A172 (cell line): Measurements from ENCODE around the gene RNF225. TPM values are rescaled to one million over a fixed set of nuclear protein-coding genes. Genes with fewer than 3 reads are reported as not detected.
"Not testable (repeated sequence)": the region's sequence is repeated elsewhere in the genome, so short reads cannot be mapped to it uniquely, and the experiment has no call there.

Experiments used
- DNase-seq: peaks from one replicate; pipeline ENCODE4 v3.0.0-alpha.2; 2015; ENCODE audit warnings: low spot score
- total RNA-seq: library from RNA; depleted of rRNA; stranded (reverse); fragments of >200 nt; shearing (Covaris generic); gene quantifications from 2 replicates; pipeline ENCODE4 v1.2.3, GENCODE V29; 2014

RNF225 gene
- total RNA-seq, 1 experiment from 2014 or later: not detected

DNA sequence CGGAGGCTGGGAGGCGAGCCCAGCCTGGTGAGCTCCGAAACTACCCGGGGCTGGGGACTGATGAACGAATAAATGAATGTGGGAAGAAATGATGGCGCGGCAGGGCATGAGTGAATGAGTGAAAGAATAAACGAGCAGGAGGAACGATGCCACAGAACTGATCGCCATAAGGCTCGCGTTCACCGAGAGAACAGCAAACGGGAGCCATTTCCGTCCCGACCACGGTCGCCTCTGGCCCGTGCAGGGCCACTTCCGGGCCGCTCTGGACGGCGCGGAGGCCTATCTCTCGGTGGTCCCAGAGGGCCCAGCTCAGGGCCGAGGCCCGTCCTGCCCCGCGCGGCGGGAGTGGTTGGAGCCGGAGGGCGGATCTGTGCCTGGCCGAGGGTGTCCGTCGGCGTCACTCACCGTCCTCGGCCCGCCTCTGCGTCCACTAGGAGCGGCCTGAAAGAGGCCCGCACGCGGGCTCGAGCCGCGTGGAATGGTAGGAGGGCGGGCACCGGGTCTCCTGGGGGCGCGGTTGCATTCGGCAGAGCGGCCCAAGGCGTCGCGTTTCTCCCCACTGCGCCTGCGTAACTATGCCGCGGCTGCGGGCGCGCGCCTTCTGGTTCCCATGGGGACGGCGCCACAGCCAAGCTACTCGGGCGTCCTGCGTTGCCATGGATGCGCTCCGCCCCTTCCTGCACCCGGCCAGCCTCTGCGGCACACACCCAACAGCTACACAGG lies 33.0 kb upstream of the RNF225 start, which contains the start of gene ZNF497:
Gene ZNF497, minus strand, starts transcription at position 480 of the 723 bp plus-strand sequence. CDS start 5,116 bp downstream, outside the sequence.
- DNase-seq: peak; percentile 95

- no peak for DNase-seq
Measured at GRCh38 chr19:58364146-58364545, 31.3 kb upstream of the RNF225 start.

GRCh38 chr19:58366585-58367430 lies 28.6 kb upstream of the RNF225 start:
- DNase-seq: no peak

GRCh38 chr19:58367698-58368454 lies 27.6 kb upstream of the RNF225 start:
- no peak for DNase-seq

GRCh38 chr19:58368561-58369360 lies 26.7 kb upstream of the RNF225 start:
- no peak for DNase-seq

GRCh38 chr19:58372311-58373133 lies 22.9 kb upstream of the RNF225 start:
- DNase-seq: no peak

- DNase-seq: no peak
Measured at GRCh38 chr19:58374200-58374599, 21.3 kb upstream of the RNF225 start.

GRCh38 chr19:58376724-58377123 lies 18.7 kb upstream of the RNF225 start:
- DNase-seq: not testable (repeated sequence)

DNA sequence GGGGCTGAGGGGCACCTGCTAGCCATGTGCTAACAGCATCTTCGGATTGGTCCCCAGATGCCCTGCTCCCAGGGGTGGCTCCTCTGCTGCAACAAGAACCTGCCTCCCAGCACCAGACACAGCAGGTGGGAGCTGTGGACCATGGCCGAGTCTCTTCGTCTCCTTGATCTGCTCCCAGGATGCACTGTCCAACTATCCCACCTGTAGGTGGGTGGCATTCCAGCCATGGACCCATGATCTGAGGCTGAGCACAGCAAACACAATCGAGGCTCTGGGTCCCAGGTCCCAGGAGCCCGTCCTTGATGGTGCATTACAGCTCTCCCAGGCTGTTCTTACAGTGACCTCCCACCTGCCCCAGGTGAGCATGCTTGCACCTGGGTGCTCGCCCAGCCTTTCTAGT lies 16.2 kb upstream of the RNF225 start:
- no peak for DNase-seq

DNA sequence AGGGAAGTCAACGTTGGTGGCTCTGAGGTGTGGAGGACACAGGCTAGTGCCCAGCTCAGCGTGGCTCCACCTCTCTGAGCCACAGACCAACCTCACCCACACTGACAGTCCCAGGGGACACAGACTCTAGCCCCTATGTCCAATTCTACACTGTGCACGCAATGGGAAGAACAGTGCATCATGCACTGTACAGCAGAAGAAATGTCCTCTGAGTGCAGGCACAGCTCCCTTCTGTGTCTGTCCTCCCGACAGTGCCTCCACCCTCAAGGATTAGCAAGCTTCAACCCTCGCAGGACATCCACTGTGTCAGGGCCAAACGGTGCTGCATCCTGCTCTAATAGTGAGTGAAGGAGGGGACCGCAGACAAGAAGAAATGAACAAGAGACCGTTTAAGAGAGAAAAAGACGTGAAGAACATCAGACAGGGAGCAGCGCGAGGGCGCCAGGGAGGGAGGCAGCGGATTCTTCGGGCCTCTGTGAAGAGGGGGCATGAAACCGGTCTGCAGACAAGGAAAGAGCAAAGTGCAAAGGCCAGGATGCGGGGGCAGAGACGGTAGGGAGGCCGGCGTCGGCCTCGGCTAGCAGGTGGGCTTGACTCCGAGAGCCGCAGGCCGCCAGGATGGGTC lies 15.3 kb upstream of the RNF225 start:
- DNase-seq: no peak

DNA sequence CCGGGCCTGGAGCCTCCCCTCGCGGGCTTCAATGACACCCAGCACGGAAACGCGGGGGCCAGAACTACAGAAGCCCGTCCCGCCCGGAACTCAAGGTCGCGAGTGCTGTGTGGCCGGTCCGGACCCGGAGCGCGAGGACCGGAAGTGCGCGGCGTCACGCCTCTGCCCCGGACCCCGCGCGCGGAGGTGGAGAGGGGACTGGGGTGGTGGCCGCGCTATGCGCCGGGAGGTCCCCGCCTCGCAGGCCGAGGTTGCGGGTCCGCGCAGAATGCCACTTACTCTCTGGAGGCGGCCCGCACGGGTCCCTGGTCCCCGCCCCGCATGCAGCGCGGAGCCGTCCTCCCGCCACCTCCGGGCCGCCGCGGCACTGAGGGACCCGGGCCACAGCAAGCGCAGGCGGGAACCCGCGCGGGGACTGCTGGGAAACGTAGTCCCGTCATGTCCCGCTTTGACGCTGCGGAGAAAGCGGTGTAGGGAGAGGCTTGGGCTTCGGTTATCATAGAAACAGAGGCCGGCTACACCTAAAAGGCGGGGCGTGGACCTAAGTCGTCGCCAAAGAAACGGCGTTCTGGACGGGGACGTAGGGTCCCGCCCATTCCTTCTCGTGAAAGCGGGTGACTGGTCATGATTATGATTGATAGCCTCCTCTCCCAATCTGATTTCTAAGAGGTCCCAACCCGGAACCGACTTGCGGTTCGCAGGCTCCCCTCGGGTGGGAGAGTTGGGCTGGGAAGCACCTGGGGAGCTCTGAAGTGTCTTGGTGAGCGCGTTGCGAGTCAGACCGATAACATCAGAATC lies 14.6 kb upstream of the RNF225 start, which contains the start of gene ZNF837:
Gene ZNF837, minus strand, starts transcription at position 369 of the 798 bp plus-strand sequence. CDS start 11,698 bp downstream, outside the sequence.
- DNase-seq: peak; percentile 100

- no peak for DNase-seq
Measured at GRCh38 chr19:58381460-58382212, 13.8 kb upstream of the RNF225 start.

DNA sequence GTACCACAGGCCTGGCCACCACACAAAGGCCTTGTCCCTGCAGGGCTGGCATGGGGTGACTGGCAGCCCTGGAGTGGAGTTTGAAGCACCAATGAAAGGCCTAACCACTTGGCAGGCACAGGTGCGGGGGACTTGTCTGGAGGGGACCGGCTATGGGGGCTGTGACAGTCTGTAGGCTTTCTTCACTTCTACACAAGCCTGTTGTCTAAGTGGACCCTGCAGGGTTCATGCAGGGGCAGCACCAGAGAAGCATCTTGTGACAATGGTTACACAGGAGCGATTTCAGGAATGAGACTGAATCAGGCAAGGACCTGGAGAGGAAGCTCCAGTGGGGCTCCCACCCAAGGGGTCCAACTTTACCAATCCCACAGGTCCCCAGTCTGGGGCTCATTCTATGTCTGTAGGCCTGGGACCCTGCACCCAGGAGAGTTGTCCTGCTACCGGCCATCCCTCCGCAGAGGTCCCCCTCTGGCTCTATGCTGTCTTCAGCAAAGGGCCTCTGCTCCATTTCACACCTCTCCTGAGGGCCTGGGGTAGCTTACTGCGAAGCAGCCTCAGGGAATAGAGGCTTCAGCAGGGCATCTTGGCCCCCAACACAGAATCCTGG lies 12.4 kb upstream of the RNF225 start:
- DNase-seq: no peak

DNA sequence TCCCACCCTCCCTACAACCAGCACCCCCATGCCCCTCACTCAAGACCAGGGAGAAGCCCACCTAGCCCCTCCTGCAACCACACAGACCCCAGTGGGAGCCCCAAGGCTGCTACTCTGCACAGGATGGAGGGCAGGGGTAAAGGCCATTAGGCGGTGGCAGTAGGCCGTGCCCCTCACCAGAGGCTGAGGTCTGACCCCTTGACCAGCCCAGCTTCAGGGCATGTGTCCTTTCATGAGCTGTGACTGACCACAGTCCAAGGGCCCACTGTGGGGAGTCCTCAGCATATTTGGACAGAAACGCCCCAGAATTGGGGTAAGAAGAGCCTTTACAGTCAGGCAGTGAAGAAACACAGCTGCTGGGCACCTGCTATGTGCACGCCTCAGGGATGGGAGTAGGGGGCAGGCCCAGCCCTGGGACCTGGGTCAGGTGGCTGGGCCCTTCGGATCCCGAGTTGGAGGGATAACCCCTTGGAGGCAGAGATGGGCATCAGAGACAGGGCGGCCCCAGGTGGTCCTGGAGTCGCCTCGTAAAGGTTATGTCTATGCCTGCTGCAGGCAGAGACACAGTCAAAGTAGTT lies 10.1 kb upstream of the RNF225 start:
- DNase-seq: no peak

DNA sequence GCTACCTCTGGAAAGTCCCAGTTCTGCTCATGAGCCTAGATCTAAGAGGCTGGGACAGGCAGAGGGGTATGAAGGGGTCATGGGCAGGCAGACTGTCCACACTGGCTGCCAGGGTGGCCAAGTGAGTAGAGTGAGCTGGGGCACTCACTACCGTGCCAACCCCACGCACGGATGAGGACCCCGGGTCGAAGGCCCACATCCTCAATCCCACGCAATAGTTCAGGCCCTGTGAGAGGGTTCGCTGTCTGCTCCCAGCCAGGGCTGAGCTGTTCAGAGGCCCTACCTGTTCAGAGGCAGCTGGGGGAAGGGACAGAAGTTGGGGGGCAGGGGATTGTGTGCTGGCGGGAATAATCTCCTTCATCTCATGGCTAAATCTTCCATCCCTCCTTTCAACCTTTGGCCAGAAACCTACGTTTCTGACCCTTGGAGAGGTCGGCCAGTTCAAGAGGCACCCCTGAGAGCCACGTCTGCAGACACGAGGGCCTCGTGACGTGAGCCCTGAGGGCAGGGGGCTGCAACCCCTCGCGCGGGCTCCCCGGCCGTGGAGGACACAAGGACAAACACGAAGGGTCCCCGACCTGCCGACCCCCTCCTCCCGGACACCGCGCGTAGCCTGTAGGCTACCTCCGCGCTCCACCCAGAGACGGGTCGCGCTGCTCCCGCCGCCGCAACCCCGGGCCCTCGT lies 9.4 kb upstream of the RNF225 start:
- DNase-seq: no peak

DNA sequence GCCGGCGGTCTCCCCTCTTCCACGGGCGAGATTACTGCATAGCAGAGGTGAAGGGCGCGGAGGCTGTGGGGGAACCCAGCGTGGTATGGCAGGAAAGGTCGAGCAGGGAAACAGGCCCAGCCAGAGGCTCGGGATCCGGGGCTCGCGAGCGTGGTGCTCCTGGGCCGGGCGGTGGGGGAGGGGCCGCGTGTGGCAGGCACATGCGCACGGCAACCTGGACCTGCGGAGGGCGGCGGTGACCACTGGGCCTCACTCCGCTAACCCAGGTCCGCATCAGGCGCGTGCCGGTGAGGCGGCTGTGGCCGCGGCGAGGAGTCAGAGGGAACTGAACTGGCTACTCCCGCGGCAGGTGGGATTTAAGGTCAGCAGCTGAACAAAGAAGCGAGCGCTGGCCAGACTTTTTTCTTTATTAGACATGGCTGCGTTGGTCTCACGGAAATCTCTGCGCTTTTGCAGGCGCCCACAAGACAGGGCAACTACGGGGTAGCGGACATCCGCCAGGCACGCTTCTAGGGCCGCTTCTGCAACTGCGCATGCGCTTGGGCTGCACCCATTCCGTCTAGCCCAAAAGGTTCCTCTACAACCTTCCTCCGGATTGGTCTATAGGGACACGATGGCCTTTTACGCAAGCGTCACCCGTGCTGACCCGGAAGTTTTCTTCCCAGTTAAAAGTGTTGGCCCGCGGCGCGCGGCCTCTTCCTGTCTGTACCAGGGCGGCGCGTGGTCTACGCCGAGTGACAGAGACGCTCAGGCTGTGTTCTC lies 8.7 kb upstream of the RNF225 start, which contains the start of gene RPS5:
Gene RPS5, plus strand, starts transcription at position 694 of the 762 bp plus-strand sequence. CDS start 869 bp downstream, outside the sequence.
- peak; percentile 100 for DNase-seq
